DND-41 (cell line): Measurements from ENCODE around the gene TEKT3.

ENCODE experiments used
- CTCF ChIP-seq: IDR thresholded peaks from 2 replicates; pipeline ENCODE4 v1.5.1; 2012; ENCODE audit warnings: borderline replicate concordance, low read length, moderate library complexity, mild to moderate bottlenecking; ENCODE audit not compliant: poor library complexity, severe bottlenecking; ENCODE audit errors: extremely low read depth
- EZH2 ChIP-seq: IDR thresholded peaks from 3 replicates; pipeline ENCODE4 v1.6.1; 2012; ENCODE audit warnings: borderline replicate concordance, low read depth, mild to moderate bottlenecking, moderate library complexity, low read length, inconsistent platforms; ENCODE audit not compliant: severe bottlenecking

GRCh38 chr17:15380446-15380845, 39.0 kb upstream of the TEKT3 start:
- no peak for TF ChIP-seq CTCF
- TF ChIP-seq EZH2 = no peak
